Tibial nerve (tissue), 4 donors: ENCODE data around the gene AMOTL1. TPM values are rescaled to one million over a fixed set of nuclear protein-coding genes. Genes with fewer than 3 reads are reported as not detected.
"Not testable (repeated sequence)": the region's sequence is repeated elsewhere in the genome, so short reads cannot be mapped to it uniquely, and the experiment has no call there.

Experiments used
- DNase-seq, 2 donors: peaks; one replicate each; pipeline ENCODE4 v3.0.0-alpha.2; 2019; ENCODE audit warnings: low spot score in 2 of 2
- H3K27ac ChIP-seq, 4 donors: fragments of 200-600 bp; sonication (generic) in 3 of 4; one replicate each; pipeline ENCODE4 v1.5.1; 2017 to 2019; ENCODE audit warnings: mild to moderate bottlenecking in 1 of 4
- H3K27me3 ChIP-seq, 2 donors: fragments of 200-600 bp; sonication (generic) in 1 of 2; one replicate each; pipeline versions ENCODE4 v1.5.1 to v1.6.0; 2017 to 2019
- H3K36me3 ChIP-seq, 3 donors: fragments of 200-600 bp; sonication (generic); one replicate each; pipeline ENCODE4 v1.5.1; 2018 to 2019
- H3K4me1 ChIP-seq, 4 donors: fragments of 200-600 bp; sonication (generic) in 3 of 4; one replicate each; pipeline ENCODE4 v1.5.1; 2017 to 2019
- H3K4me3 ChIP-seq, 4 donors: fragments of 200-600 bp; sonication (generic) in 3 of 4; one replicate each; pipeline ENCODE4 v1.5.1; 2017 to 2019; ENCODE audit warnings: mild to moderate bottlenecking in 1 of 4, moderate library complexity in 1 of 4
- H3K9me3 ChIP-seq, 4 donors: fragments of 200-600 bp; sonication (generic) in 3 of 4; one replicate each; pipeline ENCODE4 v1.5.1; 2017 to 2019
- EP300 ChIP-seq, 2 donors: sonication (generic); formaldehyde crosslinking; IDR thresholded peaks; one replicate each; pipeline ENCODE4 v1.6.1; 2017; ENCODE audit warnings: antibody characterized with exemption in 2 of 2, mild to moderate bottlenecking in 1 of 2
- POLR2A ChIP-seq, 2 donors: fragments of 450-650 bp; IDR thresholded peaks; one replicate each; pipeline ENCODE4 v1.6.1; 2017; ENCODE audit warnings: antibody characterized with exemption in 2 of 2, mild to moderate bottlenecking in 2 of 2, moderate library complexity in 2 of 2
- WGBS, 2 donors: methylation state at CpG; one replicate each; pipeline ENCODE4 v1.1.5; 2018; 5-methylcytosine and 5-hydroxymethylcytosine counted together
- total RNA-seq, 4 donors: library from RNA; depleted of rRNA; stranded (reverse); fragments of >200 nt; gene quantifications; one replicate each; pipeline ENCODE4 v1.1.0, GENCODE V29; 2016
- TF ChIP-seq, protein P1 (sequence below), 5 experiments: fragments of 200-600 bp in 3 of 5; fragments of 450-650 bp in 2 of 5; sonication (generic) in 3 of 5; IDR thresholded peaks; one replicate each; pipeline ENCODE4 v1.5.1; 2016 to 2019; ENCODE audit warnings: antibody characterized with exemption in 5 of 5, mild to moderate bottlenecking in 3 of 5, moderate library complexity in 2 of 5

Gene AMOTL1
- total RNA-seq, 4 donors from 2014 or later: 46.5 to 58.0 (median 51.9) TPM

DNA sequence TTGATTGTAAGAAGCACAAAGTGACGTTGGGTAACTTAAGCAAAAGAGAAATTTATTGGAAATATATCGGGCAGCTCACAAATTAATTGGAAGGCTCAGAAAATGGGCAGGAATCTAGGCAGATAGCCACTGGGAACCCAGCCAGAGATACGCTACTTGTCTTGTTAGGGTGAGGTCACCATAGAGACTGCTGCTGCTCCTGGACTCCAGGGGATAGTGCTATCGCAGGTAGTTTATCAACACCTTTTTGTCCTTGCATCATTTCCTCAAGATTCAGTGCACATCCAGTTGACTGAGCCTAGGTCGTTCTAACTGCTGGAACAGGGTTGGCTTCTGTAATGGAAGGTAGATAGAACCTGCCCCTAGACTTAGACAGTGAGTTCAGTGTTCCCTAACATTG is 19.6 kb downstream of the AMOTL1 start:
- Histone ChIP-seq H3K4me3 (no peak overlapping the region), H3K36me3 (no peaks in the 10 kb centered on the region), H3K4me1 (peaks cover 0 to 90% (median 31%) of the 10 kb centered on the region in 4 donors), H3K9me3 (no peaks in the 10 kb centered on the region), H3K27me3 (no peaks in the 10 kb centered on the region), H3K27ac (no peak overlapping the region)
- 80 to 86% methylated on average over 5 of the region's 5 CpGs for WGBS, 2 donors
- DNase-seq: no peak
- TF ChIP-seq POLR2A (IDR thresholded peaks at IDR 0.05): no peak
- no peak for TF ChIP-seq EP300 (IDR thresholded peaks at IDR 0.05)
- TF ChIP-seq, protein P1, sequence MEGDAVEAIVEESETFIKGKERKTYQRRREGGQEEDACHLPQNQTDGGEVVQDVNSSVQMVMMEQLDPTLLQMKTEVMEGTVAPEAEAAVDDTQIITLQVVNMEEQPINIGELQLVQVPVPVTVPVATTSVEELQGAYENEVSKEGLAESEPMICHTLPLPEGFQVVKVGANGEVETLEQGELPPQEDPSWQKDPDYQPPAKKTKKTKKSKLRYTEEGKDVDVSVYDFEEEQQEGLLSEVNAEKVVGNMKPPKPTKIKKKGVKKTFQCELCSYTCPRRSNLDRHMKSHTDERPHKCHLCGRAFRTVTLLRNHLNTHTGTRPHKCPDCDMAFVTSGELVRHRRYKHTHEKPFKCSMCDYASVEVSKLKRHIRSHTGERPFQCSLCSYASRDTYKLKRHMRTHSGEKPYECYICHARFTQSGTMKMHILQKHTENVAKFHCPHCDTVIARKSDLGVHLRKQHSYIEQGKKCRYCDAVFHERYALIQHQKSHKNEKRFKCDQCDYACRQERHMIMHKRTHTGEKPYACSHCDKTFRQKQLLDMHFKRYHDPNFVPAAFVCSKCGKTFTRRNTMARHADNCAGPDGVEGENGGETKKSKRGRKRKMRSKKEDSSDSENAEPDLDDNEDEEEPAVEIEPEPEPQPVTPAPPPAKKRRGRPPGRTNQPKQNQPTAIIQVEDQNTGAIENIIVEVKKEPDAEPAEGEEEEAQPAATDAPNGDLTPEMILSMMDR (IDR thresholded peaks at IDR 0.05): no peak

DNA sequence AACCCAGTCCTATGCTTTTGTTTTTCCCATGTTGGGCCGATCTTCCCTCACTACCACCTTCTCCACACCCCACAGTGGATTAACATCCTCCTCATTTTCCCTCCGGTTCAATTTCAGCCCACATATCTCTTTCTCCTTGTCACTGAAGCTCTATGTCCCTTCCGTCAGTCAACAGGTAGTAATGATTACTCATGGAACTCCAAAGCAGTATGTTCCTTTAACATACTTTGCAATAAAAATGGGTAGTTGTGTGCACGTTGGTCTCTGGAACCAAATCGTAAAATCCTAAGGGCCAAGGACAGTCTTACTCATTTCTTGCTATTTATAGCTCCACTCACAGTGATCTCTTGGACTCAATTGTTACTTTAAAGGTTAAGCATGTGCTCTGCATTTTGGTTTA is 20.2 kb downstream of the AMOTL1 start:
- H3K9me3 ChIP-seq: no peaks in the 10 kb centered on the region
- TF ChIP-seq, protein P1 (IDR thresholded peaks at IDR 0.05): no peak
- TF ChIP-seq POLR2A (IDR thresholded peaks at IDR 0.05): no peak
- TF ChIP-seq EP300 (IDR thresholded peaks at IDR 0.05): no peak
- H3K4me3 ChIP-seq: no peak overlapping the region
- no peak for DNase-seq
- H3K4me1 ChIP-seq: peaks cover 0 to 90% (median 32%) of the 10 kb centered on the region in 4 donors
- no peaks in the 10 kb centered on the region for H3K36me3 ChIP-seq
- H3K27me3 ChIP-seq: no peaks in the 10 kb centered on the region
- 45 to 53% methylated on average over 5 of the region's 5 CpGs for WGBS, 2 donors
- no peak overlapping the region for H3K27ac ChIP-seq

DNA sequence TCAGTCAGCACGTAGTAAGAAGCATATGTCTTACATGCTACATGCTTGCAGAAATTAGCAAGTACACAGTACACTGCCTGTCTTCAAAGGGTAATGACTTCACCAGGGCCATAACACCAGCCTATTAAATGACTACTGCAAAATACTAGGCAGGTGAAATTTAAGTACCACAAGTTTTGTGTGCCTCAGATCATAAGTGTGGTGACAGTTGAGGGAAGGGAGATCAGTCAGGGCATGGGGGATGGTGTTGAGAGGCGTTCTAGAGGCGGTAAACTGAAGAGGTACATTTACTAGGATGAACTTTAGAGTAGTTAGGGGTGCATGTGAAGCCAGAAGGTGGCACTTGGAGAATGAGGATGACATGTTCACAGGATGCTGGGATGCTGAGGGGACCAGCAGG is 22.0 kb downstream of the AMOTL1 start:
- Histone ChIP-seq H3K36me3 (no peaks in the 10 kb centered on the region), H3K4me3 (no peak overlapping the region), H3K27ac (peak overlapping the region in 2 of 4 donors; percentile 48 to 68), H3K27me3 (no peaks in the 10 kb centered on the region), H3K4me1 (peaks cover 0 to 92% (median 29%) of the 10 kb centered on the region in 4 donors), H3K9me3 (no peaks in the 10 kb centered on the region)
- 94 to 96% methylated on average over 3 of the region's 3 CpGs for WGBS, 2 donors
- DNase-seq: no peak
- TF ChIP-seq, protein P1 (IDR thresholded peaks at IDR 0.05): no peak
- TF ChIP-seq EP300 (IDR thresholded peaks at IDR 0.05): no peak
- no peak for TF ChIP-seq POLR2A (IDR thresholded peaks at IDR 0.05)

DNA sequence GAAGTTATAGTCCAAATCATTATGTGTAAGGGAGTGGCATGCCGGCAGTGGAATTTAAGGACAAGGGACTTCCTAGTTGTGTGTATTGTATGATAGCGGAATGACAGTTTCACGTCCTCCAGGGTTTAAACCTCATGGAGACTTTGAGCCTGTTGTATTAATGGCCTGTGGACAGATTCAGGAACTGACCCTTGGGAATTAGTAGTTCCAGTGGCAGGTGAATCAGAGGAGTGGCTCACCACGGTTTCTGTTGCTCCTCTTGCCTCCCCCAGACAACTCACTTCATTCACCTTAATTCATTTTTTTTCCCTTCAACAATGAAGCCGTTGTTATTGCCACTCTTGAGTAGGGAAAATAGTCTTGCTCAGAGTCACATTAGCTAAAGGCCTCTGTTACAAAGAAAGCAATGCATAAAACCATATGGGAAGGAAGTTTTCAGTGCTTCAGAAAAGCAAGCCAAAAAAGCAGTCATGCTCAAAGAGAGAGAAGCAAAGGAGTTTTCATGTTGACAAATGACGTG is 22.6 kb downstream of the AMOTL1 start:
- no peak for DNase-seq
- Histone ChIP-seq H3K36me3 (no peaks in the 10 kb centered on the region), H3K9me3 (no peaks in the 10 kb centered on the region), H3K27ac (peak overlapping the region in 2 of 4 donors; percentile 48 to 68), H3K4me3 (no peak overlapping the region), H3K27me3 (no peaks in the 10 kb centered on the region), H3K4me1 (peaks cover 0 to 92% (median 25%) of the 10 kb centered on the region in 4 donors)
- TF ChIP-seq, protein P1 (IDR thresholded peaks at IDR 0.05): no peak
- no peak for TF ChIP-seq EP300 (IDR thresholded peaks at IDR 0.05)
- TF ChIP-seq POLR2A (IDR thresholded peaks at IDR 0.05): no peak
- WGBS, 2 donors: 39 to 43% methylated on average over 6 of the region's 6 CpGs

DNA sequence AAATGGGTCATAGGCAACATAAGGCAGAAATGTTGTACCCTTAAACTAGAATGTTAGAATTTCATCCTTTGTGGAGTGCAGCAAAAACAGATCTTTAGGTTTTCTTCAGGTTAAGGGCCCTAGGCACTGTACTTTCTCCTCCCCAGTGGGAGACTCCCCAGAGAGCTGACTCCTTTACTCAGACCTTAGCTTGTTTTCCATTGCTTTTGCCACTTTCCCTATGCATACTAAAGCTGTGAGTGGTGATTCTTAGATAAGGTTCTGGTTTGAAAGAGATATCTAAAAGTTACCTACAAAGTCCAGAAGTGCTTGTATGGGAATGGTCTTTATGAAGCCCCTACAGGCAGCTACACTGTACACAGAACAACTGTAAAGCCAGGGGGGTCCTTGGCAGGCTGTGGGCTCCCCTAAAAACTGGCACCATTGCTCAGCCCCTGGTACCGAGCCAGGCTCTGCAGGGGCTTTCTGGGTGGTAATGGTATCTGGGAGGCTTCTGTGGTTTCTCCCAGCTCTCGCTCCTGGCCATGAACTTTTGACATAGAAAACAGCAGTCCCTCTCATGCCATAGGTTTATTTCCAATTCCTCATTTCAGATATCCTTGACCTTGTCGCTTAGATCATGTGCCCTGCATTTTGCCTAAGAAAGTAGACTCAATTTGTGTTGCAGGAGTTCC is 23.2 kb downstream of the AMOTL1 start:
- Histone ChIP-seq H3K9me3 (no peaks in the 10 kb centered on the region), H3K4me3 (no peak overlapping the region), H3K36me3 (no peaks in the 10 kb centered on the region), H3K4me1 (peaks cover 0 to 92% (median 25%) of the 10 kb centered on the region in 4 donors), H3K27ac (peak overlapping the region in 2 of 4 donors; percentile 48 to 68), H3K27me3 (no peaks in the 10 kb centered on the region)
- DNase-seq: no peak
- 73 to 74% methylated on average over 3 of the region's 3 CpGs for WGBS, 2 donors
- no peak for TF ChIP-seq EP300 (IDR thresholded peaks at IDR 0.05)

DNA sequence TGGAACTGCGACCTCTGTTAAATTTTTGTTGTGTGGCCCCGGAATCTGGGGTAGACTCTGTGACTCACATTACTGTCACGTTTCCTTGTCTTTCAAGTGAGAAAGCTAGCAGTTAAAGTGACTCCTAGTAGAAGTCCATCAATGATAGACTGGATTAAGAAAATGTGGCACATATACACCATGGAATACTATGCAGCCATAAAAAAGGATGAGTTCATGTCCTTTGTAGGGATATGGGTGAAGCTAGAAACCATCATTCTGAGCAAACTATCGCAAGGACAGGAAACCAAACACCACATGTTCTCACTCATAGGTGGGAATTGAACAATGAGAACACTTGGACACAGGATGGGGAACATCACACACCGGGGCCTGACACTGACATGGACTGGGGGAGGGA is 23.8 kb downstream of the AMOTL1 start:
- DNase-seq, H3K27me3 ChIP-seq, H3K36me3 ChIP-seq, H3K9me3 ChIP-seq, H3K4me3 ChIP-seq: not testable (repeated sequence)
- Histone ChIP-seq H3K4me1 (peaks cover 0 to 92% (median 26%) of the 10 kb centered on the region in 4 donors), H3K27ac (peak overlapping the region in 1 of 4 donors; percentile 68)
- WGBS, 2 donors: 98 to 99% methylated on average over 5 of the region's 5 CpGs
